SH-SY5Y (cell line): ENCODE data around the gene CACUL1.

ENCODE experiments used
- GATA2 ChIP-seq: IDR thresholded peaks from 2 replicates; pipeline ENCODE4 v1.6.1; 2011; ENCODE audit warnings: mild to moderate bottlenecking, low read depth, low read length
- GATA3 ChIP-seq: IDR thresholded peaks from 2 replicates; pipeline ENCODE4 v1.6.1; 2011; ENCODE audit warnings: low read depth, mild to moderate bottlenecking, low read length, moderate library complexity

DNA sequence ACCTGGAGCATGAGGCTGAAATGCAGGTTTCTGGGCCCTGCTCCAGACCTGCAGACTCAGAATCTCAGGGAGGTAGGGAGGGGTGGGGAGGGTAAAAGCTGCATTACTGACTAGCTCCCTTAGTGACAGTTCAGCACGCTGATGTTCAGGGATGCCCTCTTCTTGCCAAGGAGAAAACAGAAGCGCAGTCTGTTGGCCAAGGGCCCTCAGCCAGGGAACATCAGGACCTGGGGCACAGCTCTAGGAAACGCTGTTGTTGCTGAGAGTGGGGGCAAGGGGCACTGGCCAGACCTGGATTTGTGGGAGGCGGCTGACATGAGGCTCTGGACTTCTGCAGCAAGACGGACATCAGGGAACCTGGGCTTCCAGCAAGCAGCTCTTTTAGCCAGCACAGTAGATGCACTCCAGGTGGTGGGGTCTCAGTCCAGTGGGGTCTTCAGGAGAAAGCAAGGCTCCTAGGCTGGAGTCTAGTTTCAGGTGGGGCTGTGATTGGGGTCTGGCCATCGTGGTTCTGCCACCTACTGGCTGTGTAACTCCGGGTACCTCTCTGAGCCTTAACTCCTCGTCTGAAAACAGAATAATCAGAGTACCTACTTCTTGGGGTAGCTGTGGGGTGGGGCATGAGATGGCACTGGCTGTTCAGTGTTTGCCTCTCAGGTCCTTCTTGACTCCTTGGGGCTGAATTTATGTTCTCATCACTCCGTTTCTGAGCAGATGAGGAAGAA, 86.4 kb downstream of the CACUL1 start:
- TF ChIP-seq GATA3 = no peak
- TF ChIP-seq GATA2 = no peak
